ENCODE results near the gene ADIPOR1. TPM values are rescaled to one million over a fixed set of nuclear protein-coding genes. Genes with fewer than 3 reads are reported as not detected.
"Not testable (repeated sequence)": the region's sequence is repeated elsewhere in the genome, so short reads cannot be mapped to it uniquely, and the experiment has no call there.

ADIPOR1 gene
- polyA plus RNA-seq, 1 donor from 2014 or later, result 91.5 TPM

GRCh38 chr1:202959276-202959620 lies 1.1 kb upstream of the ADIPOR1 start:
- Mint-ChIP-seq H3K27ac (peak overlapping the region in 1 of 3 donors; percentile 84), H3K27me3 (no peaks in the 10 kb centered on the region), H3K4me3 (peak overlapping the region in 1 of 4 donors; percentile 91), H3K4me1 (peaks cover 14 to 24% (median 22%) of the 10 kb centered on the region in 3 donors), H3K9me3 (no peaks in the 10 kb centered on the region), H3K36me3 (peaks cover 3% of the 10 kb centered on the region)

GRCh38 chr1:202958544-202959275 lies 598 bp upstream of the ADIPOR1 start:
- no peaks in the 10 kb centered on the region for H3K27me3 Mint-ChIP-seq

DNA sequence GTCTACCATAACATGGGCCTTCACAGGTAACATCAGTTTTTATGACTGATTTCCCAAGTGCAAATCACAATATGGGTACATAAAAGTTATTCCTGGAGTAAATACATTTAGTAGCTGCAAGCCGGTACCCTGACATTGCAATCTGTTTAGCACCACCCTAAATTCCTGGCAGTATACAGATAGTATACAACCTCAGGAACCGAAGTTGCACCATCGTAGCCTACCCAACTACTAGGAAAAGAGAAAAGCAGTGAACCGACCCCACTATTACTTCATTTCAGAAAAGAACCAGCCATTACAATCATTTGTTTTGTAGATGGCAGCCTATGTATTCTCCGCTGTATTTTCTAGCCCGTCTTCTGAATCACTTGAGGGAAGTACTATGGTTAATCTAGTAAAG lies 1.1 kb downstream of the ADIPOR1 start:
- Mint-ChIP-seq H3K4me1 (peaks cover 18 to 34% (median 25%) of the 10 kb centered on the region in 3 donors), H3K27ac (peak overlapping the region; percentile 81 to 92 (median 84)), H3K9me3 (no peaks in the 10 kb centered on the region)

More at GRCh38 chr1:202958544-202959275, 598 bp upstream of the ADIPOR1 start:
- Mint-ChIP-seq H3K4me1 (peaks cover 18 to 26% (median 26%) of the 10 kb centered on the region in 3 donors), H3K36me3 (peaks cover 2% of the 10 kb centered on the region), H3K4me3 (peak overlapping the region; percentile 85 to 94 (median 92)), H3K27ac (peak overlapping the region; percentile 84 to 91 (median 84)), H3K9me3 (no peaks in the 10 kb centered on the region)

GRCh38 chr1:202954057-202954745 lies 3.9 kb downstream of the ADIPOR1 start:
- Mint-ChIP-seq H3K27me3 (no peaks in the 10 kb centered on the region), H3K36me3 (no peaks in the 10 kb centered on the region), H3K9me3 (no peaks in the 10 kb centered on the region), H3K4me3 (no peak overlapping the region), H3K27ac (no peak overlapping the region), H3K4me1 (peaks cover 18 to 39% (median 25%) of the 10 kb centered on the region in 3 donors)

More for the DNA sequence above, 1.1 kb downstream of the ADIPOR1 start:
- Mint-ChIP-seq H3K27me3 (no peaks in the 10 kb centered on the region), H3K36me3 (no peaks in the 10 kb centered on the region), H3K4me3 (peak overlapping the region; percentile 74 to 93 (median 88))

- peaks cover 11 to 35% (median 20%) of the 10 kb centered on the region in 3 donors for H3K4me1 Mint-ChIP-seq
- no peaks in the 10 kb centered on the region for H3K36me3 Mint-ChIP-seq
- H3K27me3 Mint-ChIP-seq, result no peaks in the 10 kb centered on the region
- no peaks in the 10 kb centered on the region for H3K9me3 Mint-ChIP-seq
- no peak overlapping the region for H3K27ac Mint-ChIP-seq
- H3K4me3 Mint-ChIP-seq, result no peak overlapping the region
Measured at GRCh38 chr1:202953392-202953791, 4.7 kb downstream of the ADIPOR1 start.

DNA sequence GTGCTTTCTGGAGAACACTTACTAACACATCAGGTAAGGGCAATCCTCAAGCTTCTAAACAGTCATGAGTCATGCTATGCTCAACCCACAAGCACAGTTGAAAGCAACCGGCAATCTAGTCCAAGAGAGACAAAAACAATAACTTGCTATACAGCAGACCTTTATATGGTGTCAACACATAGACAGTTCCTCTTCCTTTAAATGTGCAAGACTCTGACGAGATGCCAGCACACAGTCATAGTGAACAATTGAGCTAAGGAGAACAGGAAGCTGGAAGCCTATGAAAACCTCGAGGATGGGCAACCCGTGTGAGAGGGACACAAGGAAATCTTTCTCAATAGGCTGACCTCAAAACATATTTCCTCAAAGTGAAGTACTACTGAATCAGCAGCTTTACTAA lies 5.3 kb downstream of the ADIPOR1 start:
- no peaks in the 10 kb centered on the region for H3K36me3 Mint-ChIP-seq
- H3K4me1 Mint-ChIP-seq, result peaks cover 11 to 35% (median 19%) of the 10 kb centered on the region in 3 donors
- H3K27ac Mint-ChIP-seq, result no peak overlapping the region
- H3K27me3 Mint-ChIP-seq, result no peaks in the 10 kb centered on the region
- H3K4me3 Mint-ChIP-seq, result no peak overlapping the region
- H3K9me3 Mint-ChIP-seq, result no peaks in the 10 kb centered on the region

GRCh38 chr1:202952099-202952498 lies 6.0 kb downstream of the ADIPOR1 start:
- Mint-ChIP-seq H3K4me1 (peaks cover 11 to 33% (median 14%) of the 10 kb centered on the region in 3 donors), H3K4me3 (no peak overlapping the region), H3K27me3 (no peaks in the 10 kb centered on the region), H3K9me3 (no peaks in the 10 kb centered on the region), H3K27ac (no peak overlapping the region), H3K36me3 (no peaks in the 10 kb centered on the region)

- Mint-ChIP-seq H3K9me3 (no peaks in the 10 kb centered on the region), H3K36me3 (no peaks in the 10 kb centered on the region), H3K4me3 (peak overlapping the region in 1 of 4 donors; percentile 13), H3K4me1 (peaks cover 9 to 28% (median 9%) of the 10 kb centered on the region in 3 donors), H3K27me3 (no peaks in the 10 kb centered on the region), H3K27ac (no peak overlapping the region)
Measured at GRCh38 chr1:202951437-202951836, 6.7 kb downstream of the ADIPOR1 start.

DNA sequence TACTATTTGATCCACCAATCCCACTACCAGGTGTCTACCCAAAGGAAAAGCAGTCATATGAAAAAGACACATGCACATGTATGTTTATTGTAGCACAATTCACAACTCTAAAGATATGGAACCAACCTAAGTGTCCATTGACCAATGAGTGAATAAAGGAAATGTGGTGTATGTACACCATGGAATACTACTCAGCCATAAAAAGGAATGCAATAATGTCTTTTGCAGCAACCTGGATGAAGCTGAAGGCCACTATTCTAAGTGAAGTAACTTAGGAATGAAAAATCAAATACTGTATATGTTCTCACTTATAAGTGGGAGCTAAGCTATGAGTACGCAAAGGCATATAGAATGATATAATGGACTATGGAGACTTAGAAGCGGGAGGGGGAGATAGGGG lies 12.6 kb downstream of the ADIPOR1 start:
- no peak overlapping the region for H3K4me3 Mint-ChIP-seq
- no peaks in the 10 kb centered on the region for H3K4me1 Mint-ChIP-seq
- H3K27ac Mint-ChIP-seq, result no peak overlapping the region
- no peaks in the 10 kb centered on the region for H3K27me3 Mint-ChIP-seq
- peaks cover 3% of the 10 kb centered on the region for H3K36me3 Mint-ChIP-seq
- no peaks in the 10 kb centered on the region for H3K9me3 Mint-ChIP-seq

GRCh38 chr1:202944438-202944921 lies 13.6 kb downstream of the ADIPOR1 start:
- Mint-ChIP-seq H3K27me3 (no peaks in the 10 kb centered on the region), H3K4me3 (no peak overlapping the region), H3K36me3 (peaks cover 3% of the 10 kb centered on the region), H3K4me1 (no peaks in the 10 kb centered on the region), H3K27ac (no peak overlapping the region), H3K9me3 (no peaks in the 10 kb centered on the region)

DNA sequence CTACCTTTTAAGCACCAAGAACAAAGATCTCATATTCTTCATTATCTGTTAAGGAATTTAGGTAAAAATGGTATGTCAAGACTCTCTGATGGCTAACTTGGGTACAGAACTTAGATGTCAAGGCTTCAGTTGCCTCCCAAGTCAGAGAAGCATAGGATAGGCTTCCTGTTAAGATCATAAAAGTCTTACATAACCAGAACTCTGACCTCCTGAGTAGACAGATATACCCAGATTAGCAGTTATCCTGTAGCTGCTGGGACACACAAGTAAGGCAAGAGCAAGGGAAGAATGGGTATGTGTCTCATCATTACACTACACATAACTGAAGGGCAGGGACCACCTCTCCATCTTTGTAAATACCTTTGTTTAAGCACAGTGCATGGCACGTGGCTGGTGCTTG lies 15.7 kb downstream of the ADIPOR1 start:
- H3K27ac Mint-ChIP-seq, result no peak overlapping the region
- no peaks in the 10 kb centered on the region for H3K27me3 Mint-ChIP-seq
- no peak overlapping the region for H3K4me3 Mint-ChIP-seq
- no peaks in the 10 kb centered on the region for H3K4me1 Mint-ChIP-seq
- H3K36me3 Mint-ChIP-seq, result peaks cover 3% of the 10 kb centered on the region
- no peaks in the 10 kb centered on the region for H3K9me3 Mint-ChIP-seq

- H3K36me3 Mint-ChIP-seq, result peaks cover 3% of the 10 kb centered on the region
- H3K9me3 Mint-ChIP-seq, result no peaks in the 10 kb centered on the region
- no peak overlapping the region for H3K4me3 Mint-ChIP-seq
Measured at GRCh38 chr1:202941372-202941771, 16.7 kb downstream of the ADIPOR1 start.

GRCh38 chr1:202940561-202940960 lies 17.6 kb downstream of the ADIPOR1 start:
- H3K27ac Mint-ChIP-seq, result no peak overlapping the region
- no peak overlapping the region for H3K4me3 Mint-ChIP-seq
- H3K4me1 Mint-ChIP-seq, result no peaks in the 10 kb centered on the region
- H3K27me3 Mint-ChIP-seq, result no peaks in the 10 kb centered on the region
- H3K9me3 Mint-ChIP-seq, result no peaks in the 10 kb centered on the region
- H3K36me3 Mint-ChIP-seq, result peaks cover 3% of the 10 kb centered on the region

More at GRCh38 chr1:202941372-202941771, 16.7 kb downstream of the ADIPOR1 start:
- no peak overlapping the region for H3K27ac Mint-ChIP-seq
- no peaks in the 10 kb centered on the region for H3K4me1 Mint-ChIP-seq
- no peaks in the 10 kb centered on the region for H3K27me3 Mint-ChIP-seq

DNA sequence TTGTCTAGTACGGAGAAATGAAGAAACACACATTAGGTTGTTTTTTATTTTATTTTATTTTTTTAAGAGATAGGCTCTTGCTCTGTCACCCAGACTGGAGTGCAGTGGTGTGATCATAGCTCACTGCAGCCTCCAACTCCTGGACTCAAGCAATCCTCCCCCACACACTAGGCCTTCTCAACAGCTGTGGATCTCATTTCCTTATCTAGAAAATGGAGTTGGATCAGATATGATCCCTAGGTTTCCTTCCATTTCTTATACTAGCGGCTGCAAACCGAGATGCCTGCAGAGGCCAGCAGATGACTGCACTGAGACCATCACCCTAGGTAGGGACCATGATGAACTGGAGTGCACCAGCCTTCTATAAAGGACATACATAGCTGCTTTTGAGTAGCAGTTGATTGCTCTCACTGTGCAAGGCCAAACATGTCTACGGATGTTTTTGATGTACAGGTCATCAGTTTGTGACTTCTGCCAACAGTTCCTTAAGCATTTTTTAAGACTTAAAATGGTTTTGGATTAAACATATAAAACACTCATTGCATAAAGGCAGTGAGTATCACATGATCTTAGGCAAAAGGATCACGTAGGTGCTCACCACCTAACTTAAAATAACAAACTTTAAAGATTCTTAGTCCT lies 19.7 kb downstream of the ADIPOR1 start:
- Mint-ChIP-seq H3K4me1 (peaks cover 0 to 4% (median 0%) of the 10 kb centered on the region in 3 donors), H3K27ac (no peak overlapping the region), H3K36me3 (peaks cover 3% of the 10 kb centered on the region), H3K4me3 (no peak overlapping the region), H3K9me3 (no peaks in the 10 kb centered on the region), H3K27me3 (peaks cover 4% of the 10 kb centered on the region)

DNA sequence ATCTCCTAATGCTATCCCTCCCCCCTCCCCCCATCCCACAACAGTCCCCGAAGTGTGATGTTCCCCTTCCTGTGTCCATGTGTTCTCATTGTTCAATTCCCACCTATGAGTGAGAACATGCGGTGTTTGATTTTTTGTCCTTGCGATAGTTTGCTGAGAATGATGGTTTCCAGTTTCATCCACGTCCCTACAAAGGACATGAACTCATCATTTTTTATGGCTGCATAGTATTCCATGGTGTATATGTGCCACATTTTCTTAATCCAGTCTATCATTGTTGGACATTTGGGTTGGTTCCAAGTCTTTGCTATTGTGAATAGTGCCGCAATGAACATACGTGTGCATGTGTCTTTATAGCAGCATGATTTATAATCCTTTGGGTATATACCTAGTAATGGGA lies 21.7 kb downstream of the ADIPOR1 start:
- H3K4me3 Mint-ChIP-seq, H3K27ac Mint-ChIP-seq, H3K9me3 Mint-ChIP-seq, H3K36me3 Mint-ChIP-seq, H3K4me1 Mint-ChIP-seq, H3K27me3 Mint-ChIP-seq: not testable (repeated sequence)
